HuH-7 (cell line): ENCODE data around the gene LITAF.
"Not testable (repeated sequence)": the region's sequence is repeated elsewhere in the genome, so short reads cannot be mapped to it uniquely, and the experiment has no call there.

Source experiments
- DNase-seq: peaks from one replicate; pipeline ENCODE4 v3.0.0; 2011; ENCODE audit warnings: low spot score

Gene LITAF

GRCh38 chr16:11572301-11572995 is 14.3 kb downstream of the LITAF start:
- no peak for DNase-seq

- DNase-seq: no peak
Observed at GRCh38 chr16:11571549-11571948, 15.2 kb downstream of the LITAF start.

GRCh38 chr16:11570806-11571205 is 15.9 kb downstream of the LITAF start:
- DNase-seq: no peak

- no peak for DNase-seq
Observed at GRCh38 chr16:11570258-11570657, 16.5 kb downstream of the LITAF start.

DNA sequence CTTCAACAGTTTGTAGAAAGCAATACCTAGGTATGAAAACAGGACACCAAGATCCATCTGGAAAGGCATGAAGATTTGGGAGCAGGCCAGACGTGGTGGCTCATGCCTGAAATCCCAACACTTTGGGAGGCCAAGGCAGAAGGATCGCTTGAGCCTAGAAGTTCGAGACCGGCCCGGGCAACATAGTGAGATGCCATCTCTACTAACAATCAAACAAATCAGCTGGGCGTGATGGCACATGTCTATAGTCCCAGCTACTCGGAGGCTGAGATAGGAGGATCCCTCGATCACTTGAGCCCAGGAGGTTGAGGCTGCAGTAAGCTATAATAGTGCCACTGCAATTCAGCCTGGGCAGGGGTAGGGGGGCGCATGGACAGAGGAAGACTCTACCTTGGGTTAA is 20.3 kb downstream of the LITAF start:
- no peak for DNase-seq

DNA sequence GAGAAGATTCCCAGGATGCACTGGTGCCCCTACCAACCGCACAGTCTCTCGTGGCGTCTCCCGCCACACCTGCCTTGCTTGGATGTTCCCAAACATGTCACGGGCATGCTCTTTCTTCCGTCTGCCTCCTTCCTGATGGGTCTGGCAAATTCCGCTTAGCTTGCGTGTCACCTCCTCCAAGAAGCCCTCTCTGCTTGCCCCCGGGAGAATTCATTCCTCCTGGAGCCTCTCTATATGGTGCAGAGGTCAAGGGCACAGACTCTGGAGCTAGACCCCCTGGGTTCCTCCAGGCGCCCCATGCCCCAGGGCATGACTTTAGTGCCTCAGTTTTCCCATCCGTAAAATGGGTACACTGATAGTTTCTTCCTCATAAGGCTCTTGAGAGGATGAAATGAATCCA is 21.1 kb downstream of the LITAF start:
- DNase-seq: no peak

GRCh38 chr16:11564046-11564926 is 22.4 kb downstream of the LITAF start:
- no peak for DNase-seq

DNA sequence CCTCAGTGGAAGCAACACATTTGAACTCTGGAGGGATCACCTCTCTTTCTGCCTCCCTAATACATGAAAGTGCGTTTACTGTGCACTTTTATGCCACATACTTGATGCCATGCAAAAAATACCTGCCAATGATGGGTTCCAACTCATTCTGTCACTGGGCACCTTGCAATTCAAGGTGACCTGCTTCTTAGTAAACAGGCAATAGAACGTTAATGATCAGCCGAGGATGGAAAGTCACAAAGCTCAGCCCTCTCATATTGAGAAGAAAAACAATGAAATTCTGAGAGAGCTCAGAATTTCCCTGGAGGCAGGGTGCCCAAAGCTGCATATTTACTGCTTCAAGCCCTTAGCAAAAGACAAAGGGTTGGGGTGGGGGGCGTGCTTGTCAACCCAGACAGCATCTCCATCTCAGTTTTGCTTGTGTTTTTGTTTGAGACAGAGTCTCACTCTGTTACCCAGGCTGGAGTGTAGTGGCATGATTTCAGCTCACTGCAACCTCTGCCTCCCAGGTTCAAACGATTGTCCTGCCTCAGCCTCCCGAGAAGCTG is 23.2 kb downstream of the LITAF start:
- DNase-seq: no peak

DNA sequence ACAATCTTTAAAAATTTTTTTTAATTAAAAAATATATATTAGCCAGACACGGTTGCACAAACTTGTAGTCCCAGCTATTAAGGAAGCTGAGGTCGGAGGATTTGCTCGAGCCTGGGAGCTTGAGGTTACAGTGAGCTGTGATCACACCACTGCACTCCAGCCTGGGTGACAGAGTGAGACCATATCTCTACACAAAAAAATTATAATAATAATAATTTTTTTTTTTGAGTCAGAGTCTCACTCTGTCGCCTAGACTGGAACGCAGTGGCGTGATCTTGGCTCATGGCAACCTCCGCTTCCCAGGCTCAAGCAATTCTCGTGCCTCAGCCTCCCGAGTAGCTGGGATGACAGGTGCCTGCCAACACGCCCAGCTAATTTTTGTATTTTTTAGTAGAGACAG is 23.8 kb downstream of the LITAF start:
- DNase-seq: no peak

DNA sequence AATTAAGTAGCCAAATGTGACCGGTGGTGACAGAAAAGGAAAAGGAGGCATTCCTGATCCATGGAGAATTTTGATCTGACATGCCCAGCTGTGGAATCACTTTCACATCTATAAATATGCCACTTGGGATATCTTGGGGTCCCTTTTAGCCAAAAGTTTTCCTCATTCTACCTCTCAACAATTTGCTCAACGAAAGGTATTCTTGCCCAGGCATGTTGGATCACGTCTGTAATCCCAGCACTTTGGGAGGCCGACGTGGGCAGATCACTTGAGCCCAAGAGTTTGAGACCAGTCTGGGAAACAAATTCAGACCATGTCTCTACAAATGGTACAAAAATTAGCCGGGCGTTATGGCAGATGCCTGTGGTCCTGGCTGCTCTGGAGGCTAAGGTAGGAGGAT is 24.3 kb downstream of the LITAF start:
- DNase-seq: no peak

DNA sequence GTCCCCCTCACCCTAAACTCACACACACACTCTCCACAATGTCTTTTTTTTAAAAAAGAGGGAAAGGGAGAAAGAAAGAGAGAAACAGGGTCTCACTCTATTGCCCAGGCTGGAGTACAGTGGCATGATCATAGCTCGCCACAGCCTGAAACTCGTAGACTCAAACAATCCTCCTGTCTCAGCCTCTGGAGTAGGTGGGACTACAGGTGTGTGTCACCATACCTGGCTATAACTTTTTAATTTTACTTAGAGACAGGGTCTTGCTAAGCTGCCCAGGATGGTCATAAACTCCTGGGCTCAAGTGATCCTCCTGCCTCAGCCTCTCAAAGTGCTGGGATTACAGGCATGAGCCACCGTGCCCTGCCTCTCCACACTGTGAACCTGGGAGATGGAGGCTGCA is 24.9 kb downstream of the LITAF start:
- DNase-seq: no peak

- DNase-seq: no peak
Observed at GRCh38 chr16:11561454-11561805, 25.3 kb downstream of the LITAF start.

- no peak for DNase-seq
Observed at GRCh38 chr16:11560701-11561453, 25.8 kb downstream of the LITAF start.

GRCh38 chr16:11558308-11558823 is 28.4 kb downstream of the LITAF start:
- not testable (repeated sequence) for DNase-seq

- no peak for DNase-seq
Observed at GRCh38 chr16:11557801-11558200, 28.9 kb downstream of the LITAF start.

- DNase-seq: no peak
Observed at GRCh38 chr16:11556945-11557720, 29.6 kb downstream of the LITAF start.

- no peak for DNase-seq
Observed at GRCh38 chr16:11556214-11556819, 30.4 kb downstream of the LITAF start.

DNA sequence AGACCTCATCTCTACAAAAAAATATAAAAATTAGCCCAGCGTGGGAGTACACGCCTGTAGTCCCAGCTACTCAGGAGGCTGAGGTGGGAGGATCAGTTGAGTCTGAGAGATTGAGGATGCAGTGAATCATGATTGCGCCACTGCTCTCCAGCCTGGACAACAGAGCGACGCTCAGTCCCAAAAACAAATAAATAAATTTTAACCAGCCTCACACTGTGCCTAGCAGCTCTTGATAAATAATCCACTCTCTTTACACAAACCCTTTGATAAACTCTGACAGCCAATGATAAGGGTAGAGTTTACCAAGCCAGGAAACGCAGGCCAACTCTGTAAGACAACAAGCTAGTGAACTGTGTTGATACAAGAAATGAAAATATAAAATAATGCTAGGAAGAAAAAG is 32.7 kb downstream of the LITAF start:
- DNase-seq: no peak

- DNase-seq: no peak
Observed at GRCh38 chr16:11553371-11553770, 33.3 kb downstream of the LITAF start.

DNA sequence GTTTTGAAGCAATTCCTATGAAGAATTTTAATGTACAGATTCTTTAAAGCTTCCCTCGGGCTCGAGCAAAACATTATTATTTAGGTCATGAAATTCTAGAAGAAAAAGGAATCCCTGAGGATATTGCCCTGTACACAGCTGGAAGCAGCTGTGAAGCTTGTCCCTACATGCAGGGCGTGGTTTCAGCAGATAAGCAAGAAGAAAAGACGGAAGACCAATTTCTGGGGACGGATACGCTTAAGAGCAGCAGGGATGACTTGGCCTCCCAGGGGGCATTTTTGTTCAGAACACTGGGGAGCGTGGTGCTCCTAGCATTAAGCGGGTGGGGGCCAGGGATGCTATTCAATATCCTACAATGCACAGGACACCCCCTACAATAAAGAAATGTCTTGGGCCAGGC is 34.3 kb downstream of the LITAF start:
- no peak for DNase-seq

- DNase-seq: no peak
Observed at GRCh38 chr16:11551842-11552241, 34.9 kb downstream of the LITAF start.
